PC-3 (cell line): ENCODE results near the gene ZNF524. TPM values are rescaled to one million over a fixed set of nuclear protein-coding genes. Genes with fewer than 3 reads are reported as not detected.

Experiments
- ATAC-seq: fragments of 200-7000 bp; cut with Tn5 transposase; 2 replicates; pipeline ENCODE4 v1.9.1; 2020; ENCODE audit warnings: mild to moderate bottlenecking, moderate library complexity
- BruUV-seq: library from RNA; stranded (reverse); fragments of 400-500 nt; replicated peaks from 2 replicates; lab custom pipeline; 2021; lab: Mats Ljungman, UMichigan
- CTCF ChIA-PET: fragments of 300-600 bp; sonication (Branson Sonifier 250); formaldehyde crosslinking; loops from one replicate; lab custom pipeline; 2022; ENCODE audit warnings: antibody characterized with exemption; lab: Charles Lee
- POLR2A ChIA-PET: fragments of 300-600 bp; sonication (Branson Sonifier 250); formaldehyde crosslinking; loops from one replicate; lab custom pipeline; 2022; ENCODE audit warnings: antibody characterized with exemption; ENCODE audit not compliant: unreplicated experiment; lab: Charles Lee
- DNase-seq: peaks from one replicate; pipeline ENCODE4 v3.0.0-alpha.2; 2015
- H2AFZ ChIP-seq: fragments of 300-600 bp; sonication (generic); 2 replicates; pipeline ENCODE4 v1.6.0; 2016; ENCODE audit warnings: antibody characterized with exemption, low read length
- H3F3A ChIP-seq: fragments of 300-600 bp; sonication (generic); one replicate; pipeline ENCODE4 v1.6.0; 2017; ENCODE audit warnings: antibody characterized with exemption, low read length, control low read depth, mild to moderate bottlenecking; ENCODE audit not compliant: unreplicated experiment
- H3K27ac ChIP-seq: fragments of 300-600 bp; sonication (generic); 2 replicates; pipeline ENCODE4 v1.5.1; 2016; ENCODE audit warnings: mild to moderate bottlenecking, low read length
- H3K27me3 ChIP-seq: fragments of 300-600 bp; sonication (generic); 2 replicates; pipeline ENCODE4 v1.6.1; 2016; ENCODE audit warnings: low read length, mixed read lengths
- H3K36me3 ChIP-seq: fragments of 300-600 bp; sonication (generic); 2 replicates; pipeline ENCODE4 v1.6.1; 2016; ENCODE audit warnings: low read depth, mixed run types, low read length, mixed read lengths
- H3K4me1 ChIP-seq: fragments of 300-600 bp; sonication (generic); 2 replicates; pipeline ENCODE4 v1.5.1; 2016; ENCODE audit warnings: low read length; ENCODE audit not compliant: insufficient read depth
- H3K4me2 ChIP-seq: fragments of 300-600 bp; sonication (generic); 2 replicates; pipeline ENCODE4 v1.6.0; 2016; ENCODE audit warnings: low read length
- H3K4me3 ChIP-seq: fragments of 300-600 bp; sonication (generic); 2 replicates; pipeline ENCODE4 v1.5.1; 2016; ENCODE audit warnings: mild to moderate bottlenecking, low read length, mixed read lengths
- H3K79me2 ChIP-seq: fragments of 300-600 bp; sonication (generic); 2 replicates; pipeline ENCODE4 v1.6.1; 2017; ENCODE audit warnings: low read length, mixed read lengths
- H3K9ac ChIP-seq: fragments of 300-600 bp; sonication (generic); 2 replicates; pipeline ENCODE4 v1.6.0; 2016; ENCODE audit warnings: mild to moderate bottlenecking, low read length
- H3K9me2 ChIP-seq: fragments of 300-600 bp; sonication (generic); replicated peaks from 2 replicates; pipeline ENCODE4 v1.6.1; 2016; ENCODE audit warnings: mixed run types, low read length, mixed read lengths
- H3K9me3 ChIP-seq: fragments of 300-600 bp; sonication (generic); 2 replicates; pipeline ENCODE4 v1.6.1; 2016; ENCODE audit warnings: low read length, mixed read lengths
- H4K20me1 ChIP-seq: fragments of 300-600 bp; sonication (generic); 2 replicates; pipeline ENCODE4 v1.6.1; 2016; ENCODE audit warnings: low read length, mixed read lengths
- CTCF ChIP-seq: fragments of 300-600 bp; sonication (generic); conservative IDR thresholded peaks from 2 replicates; pipeline ENCODE4 v1.5.1; 2017; ENCODE audit warnings: antibody characterized with exemption, low read depth, mild to moderate bottlenecking, low read length
- EZH2 ChIP-seq: fragments of 300-600 bp; sonication (generic); IDR thresholded peaks from one replicate; pipeline ENCODE4 v1.6.1; 2017; ENCODE audit warnings: antibody characterized with exemption, mild to moderate bottlenecking, low read length; ENCODE audit not compliant: unreplicated experiment
- EZH2phosphoT487 ChIP-seq: fragments of 300-600 bp; sonication (generic); IDR thresholded peaks from 2 replicates; pipeline ENCODE4 v1.6.1; 2018; ENCODE audit warnings: mild to moderate bottlenecking, antibody characterized with exemption, low read length, borderline replicate concordance
- intact Hi-C: fragments of 100-400 bp; cut with micrococcal nuclease; formaldehyde crosslinking; loops from 2 replicates; pipeline ENCODE4 v1.9.0; 2023
- total RNA-seq: library from RNA; depleted of rRNA; stranded (reverse); fragments of >200 nt; gene quantifications from 2 replicates; pipeline ENCODE4 v1.2.3, GENCODE V29; 2014

Gene ZNF524
- total RNA-seq, 1 experiment from 2014 or later: 27.7 TPM

DNA sequence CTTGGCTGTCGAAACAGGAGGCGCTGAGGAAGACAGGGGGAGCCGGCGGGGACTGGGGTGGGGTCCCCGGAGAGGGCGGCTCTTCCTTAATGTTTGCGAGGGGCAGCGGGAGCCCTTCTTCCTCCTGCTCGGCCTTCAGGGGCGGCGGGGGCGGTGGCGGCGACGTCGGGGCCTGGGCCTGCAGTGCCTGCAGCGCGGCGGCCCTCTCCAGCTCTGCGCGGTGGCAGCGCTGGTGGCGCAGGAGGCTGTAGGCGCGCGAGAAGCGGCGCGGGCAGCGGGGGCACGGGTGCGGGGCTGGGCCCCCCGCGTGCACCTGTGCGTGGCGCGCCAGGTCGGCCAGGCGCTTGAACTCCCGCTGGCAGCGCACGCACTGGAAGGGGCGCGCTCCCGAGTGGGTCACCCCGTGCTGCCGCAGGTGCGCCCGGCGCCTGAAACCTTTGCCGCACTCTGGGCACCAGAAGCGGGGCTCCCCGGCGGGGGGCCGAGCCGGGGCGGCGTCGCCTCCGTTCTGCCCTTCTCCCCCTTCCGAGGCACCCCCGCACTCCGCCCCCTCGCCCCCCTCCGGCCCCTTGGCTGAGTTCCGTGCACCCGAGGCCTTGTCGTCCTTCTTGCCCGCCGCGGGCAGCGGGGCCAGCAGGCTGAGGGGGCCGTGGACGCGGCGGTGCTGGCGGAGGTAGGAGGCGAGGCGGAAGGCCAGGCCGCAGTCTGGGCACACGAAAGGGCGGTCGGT, 21.9 kb upstream of the ZNF524 start:
- H3K27me3 ChIP-seq: no peaks in the 10 kb centered on the region
- H3K4me3 ChIP-seq: no peak overlapping the region
- peaks cover 24% of the 10 kb centered on the region for H3K79me2 ChIP-seq
- H3K36me3 ChIP-seq: no peaks in the 10 kb centered on the region; the same call in 1 of the 2 replicates
- H3K4me2 ChIP-seq: no peak overlapping the region
- intact Hi-C loops: no loop called here
- H2AFZ ChIP-seq: no peak overlapping the region
- no peaks in the 10 kb centered on the region for H3F3A ChIP-seq
- no TSS peak for BruUV-seq
- H3K27ac ChIP-seq: no peak overlapping the region
- H3K9ac ChIP-seq: no peak overlapping the region
- no peak for ATAC-seq
- CTCF ChIA-PET: no interaction called here
- no peak for TF ChIP-seq EZH2phosphoT487
- TF ChIP-seq EZH2: no peak
- no peak for TF ChIP-seq CTCF
- POLR2A ChIA-PET: no interaction called here
- no peaks in the 10 kb centered on the region for H3K9me3 ChIP-seq
- no peak for DNase-seq
- no peaks in the 10 kb centered on the region for H3K9me2 ChIP-seq
- peaks cover 6% of the 10 kb centered on the region; the same call in 1 of the 2 replicates for H3K4me1 ChIP-seq
- H4K20me1 ChIP-seq: no peaks in the 10 kb centered on the region

DNA sequence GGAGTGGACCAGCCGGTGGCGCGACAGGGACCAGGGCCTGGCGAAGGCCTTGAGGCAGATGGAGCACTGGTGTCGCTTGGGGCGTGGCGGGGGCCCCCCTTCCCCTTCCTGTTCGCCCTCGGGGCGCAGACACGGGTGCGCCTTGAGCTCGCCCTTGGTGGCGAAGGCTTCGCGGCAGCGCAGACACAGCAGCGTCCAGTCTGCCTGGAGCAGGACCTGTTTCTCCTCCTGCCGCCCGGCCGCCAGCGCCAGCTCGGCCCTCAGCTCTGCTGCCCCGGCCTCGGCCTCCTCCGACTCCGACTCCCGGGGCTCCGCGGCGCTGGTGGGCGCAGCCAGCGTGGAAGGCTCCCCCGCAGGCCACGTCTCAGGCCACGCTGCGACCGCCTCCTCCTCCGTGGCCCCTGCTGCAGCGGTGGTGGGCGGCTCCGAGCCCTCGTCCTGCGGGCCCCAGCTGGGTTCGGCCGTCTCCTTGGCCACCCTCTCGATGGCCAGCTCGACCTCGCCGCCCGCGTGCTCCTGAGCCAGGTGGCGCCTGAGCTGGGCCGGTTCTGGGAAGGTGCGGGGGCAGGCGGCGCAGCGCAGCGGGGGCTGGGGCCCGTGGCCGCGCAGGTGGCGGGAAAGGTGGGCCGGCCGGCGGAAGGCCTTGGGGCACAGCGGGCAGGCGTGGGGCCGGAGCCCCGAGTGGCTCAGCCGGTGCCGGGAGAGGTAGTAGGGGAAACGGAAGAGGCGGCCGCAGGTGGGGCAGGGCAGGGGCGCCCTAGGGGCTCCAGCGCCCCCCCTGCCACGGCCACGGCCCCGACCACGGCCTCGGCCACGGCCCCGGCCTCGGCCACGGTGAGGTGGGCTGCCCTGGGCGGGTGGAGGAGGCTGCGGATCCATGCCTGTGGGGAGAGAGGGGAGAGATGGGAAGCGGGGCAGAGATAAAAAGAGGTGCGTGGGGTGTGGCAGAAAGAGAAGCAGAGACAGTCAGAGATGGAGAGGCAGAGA, 21.0 kb upstream of the ZNF524 start:
- H2AFZ ChIP-seq: no peak overlapping the region
- TF ChIP-seq CTCF (no peak), EZH2 (no peak), EZH2phosphoT487 (no peak)
- intact Hi-C loops: no loop called here
- peak overlapping the region; percentile 93 for H3K4me3 ChIP-seq
- ChIA-PET CTCF (no interaction called here), POLR2A (no interaction called here)
- DNase-seq: no peak
- no peaks in the 10 kb centered on the region; the same call in 1 of the 2 replicates for H3K36me3 ChIP-seq
- H3K4me2 ChIP-seq: peak overlapping the region; percentile 88
- no peak overlapping the region for H3K27ac ChIP-seq
- ATAC-seq: no peak
- H3K9me2 ChIP-seq: no peaks in the 10 kb centered on the region
- no TSS peak for BruUV-seq
- H3K27me3 ChIP-seq: no peaks in the 10 kb centered on the region
- H3K9ac ChIP-seq: peak overlapping the region; percentile 98
- no peaks in the 10 kb centered on the region for H4K20me1 ChIP-seq
- no peaks in the 10 kb centered on the region for H3F3A ChIP-seq
- H3K79me2 ChIP-seq: peaks cover 24% of the 10 kb centered on the region
- no peaks in the 10 kb centered on the region for H3K9me3 ChIP-seq
- peaks cover 6% of the 10 kb centered on the region; the same call in 1 of the 2 replicates for H3K4me1 ChIP-seq
